CD4-positive, alpha-beta memory T cell (primary cell): ENCODE results near the gene ABI3BP. TPM values are rescaled to one million over a fixed set of nuclear protein-coding genes. Genes with fewer than 3 reads are reported as not detected.

Experiments used
- CTCF ChIA-PET: fragments of 350-600 bp; sonication (Branson Sonifier 250); formaldehyde crosslinking; loops from one replicate; lab custom pipeline; 2021; ENCODE audit warnings: inconsistent platforms; ENCODE audit not compliant: partially characterized antibody; lab: Charles Lee
- POLR2A ChIA-PET: fragments of 350-600 bp; sonication (Branson Sonifier 250); formaldehyde crosslinking; loops from one replicate; lab custom pipeline; 2021; ENCODE audit not compliant: partially characterized antibody; lab: Charles Lee
- DNase-seq, 5 donors: peaks; one replicate each; pipeline versions ENCODE4 v3.0.0 to v3.0.0-alpha.2; 2020 to 2022; ENCODE audit warnings: mixed read lengths in 1 of 5
- H3K27ac ChIP-seq: one replicate; pipeline ENCODE4 v1.7.0; 2013; ENCODE audit warnings: low read depth, low read length
- H3K27me3 ChIP-seq: 2 replicates; pipeline ENCODE4 v1.7.0; 2013; ENCODE audit warnings: mild to moderate bottlenecking, low read length, moderate library complexity; ENCODE audit not compliant: insufficient read depth
- H3K36me3 ChIP-seq: 2 replicates; pipeline ENCODE4 v1.7.0; 2013; ENCODE audit warnings: mild to moderate bottlenecking, low read length, moderate library complexity; ENCODE audit not compliant: insufficient read depth
- H3K4me1 ChIP-seq: 2 replicates; pipeline ENCODE4 v1.7.0; 2013; ENCODE audit warnings: mild to moderate bottlenecking, low read length, moderate library complexity; ENCODE audit not compliant: insufficient read depth
- H3K4me3 ChIP-seq, 2 donors: one replicate each; pipeline ENCODE4 v1.7.0; 2013; ENCODE audit warnings: low read length in 2 of 2, mild to moderate bottlenecking in 1 of 2
- H3K9me3 ChIP-seq, 2 donors: one replicate each; pipeline ENCODE4 v1.7.0; 2013; ENCODE audit warnings: low read length in 2 of 2, control low read depth in 1 of 2; ENCODE audit not compliant: control insufficient read depth in 1 of 2
- H3K27ac Mint-ChIP-seq, 7 donors: one replicate each; pipeline ENCODE4 v1.8.0; 2020 to 2021; ENCODE audit warnings: mixed read lengths in 7 of 7, mild to moderate bottlenecking in 6 of 7, inconsistent platforms in 3 of 7, moderate library complexity in 3 of 7
- H3K27me3 Mint-ChIP-seq, 2 donors: one replicate each; pipeline ENCODE4 v1.8.0; 2020 to 2021; ENCODE audit warnings: mixed read lengths in 2 of 2
- H3K36me3 Mint-ChIP-seq, 2 donors: one replicate each; pipeline ENCODE4 v1.8.0; 2020 to 2021; ENCODE audit warnings: mixed read lengths in 2 of 2, inconsistent platforms in 1 of 2, mild to moderate bottlenecking in 1 of 2
- H3K4me1 Mint-ChIP-seq, 4 donors: one replicate each; pipeline ENCODE4 v1.8.0; 2020 to 2021; ENCODE audit warnings: mixed read lengths in 4 of 4, mild to moderate bottlenecking in 1 of 4
- H3K4me3 Mint-ChIP-seq, 8 donors: one replicate each; pipeline ENCODE4 v1.8.0; 2020 to 2021; ENCODE audit warnings: mixed read lengths in 8 of 8, mild to moderate bottlenecking in 7 of 8, moderate library complexity in 6 of 8, inconsistent platforms in 3 of 8
- H3K9me3 Mint-ChIP-seq, 8 donors: one replicate each; pipeline ENCODE4 v1.8.0; 2020 to 2021; ENCODE audit warnings: mixed read lengths in 8 of 8, mild to moderate bottlenecking in 5 of 8, inconsistent platforms in 3 of 8, moderate library complexity in 1 of 8
- intact Hi-C: fragments of 100-400 bp; cut with micrococcal nuclease; formaldehyde crosslinking; loops from one replicate; pipeline ENCODE4 v1.15.1; 2023
- polyA plus RNA-seq, 2 donors: library from polyadenylated mRNA; unstranded; fragments of 300-500 nt; fragmentation: Illumina TruSeq; gene quantifications; one replicate each; pipeline ENCODE4 v1.2.3, GENCODE V29; 2021
- total RNA-seq, 2 experiments: library from RNA; stranded (reverse); gene quantifications; one replicate each; pipeline ENCODE4 v1.2.3, GENCODE V29; 2021

ABI3BP gene
- total and polyA plus RNA-seq, 4 experiments from 2014 or later: not detected

GRCh38 chr3:100982710-100983109 lies 10.5 kb downstream of the ABI3BP start:
- Histone ChIP-seq H3K4me1 (no peaks in the 10 kb centered on the region), H3K27ac (no peak overlapping the region), H3K9me3 (no peaks in the 10 kb centered on the region), H3K27me3 (no peaks in the 10 kb centered on the region), H3K4me3 (no peak overlapping the region), H3K36me3 (no peaks in the 10 kb centered on the region)
- CTCF ChIA-PET: no interaction called here
- no peak overlapping the region for H3K4me3 Mint-ChIP-seq
- H3K36me3 Mint-ChIP-seq: no peaks in the 10 kb centered on the region
- DNase-seq: no peak
- H3K4me1 Mint-ChIP-seq: no peaks in the 10 kb centered on the region
- peaks cover 2 to 4% of the 10 kb centered on the region in 2 donors for H3K27me3 Mint-ChIP-seq
- intact Hi-C loops: no loop called here
- no peaks in the 10 kb centered on the region for H3K9me3 Mint-ChIP-seq
- POLR2A ChIA-PET: no interaction called here
- no peak overlapping the region for H3K27ac Mint-ChIP-seq

GRCh38 chr3:100981164-100981911 lies 11.9 kb downstream of the ABI3BP start:
- no peaks in the 10 kb centered on the region for H3K9me3 Mint-ChIP-seq
- CTCF ChIA-PET: no interaction called here
- POLR2A ChIA-PET: no interaction called here

GRCh38 chr3:100978011-100978659 lies 15.1 kb downstream of the ABI3BP start:
- Mint-ChIP-seq H3K36me3 (no peaks in the 10 kb centered on the region), H3K9me3 (no peaks in the 10 kb centered on the region), H3K27ac (no peak overlapping the region), H3K4me1 (no peaks in the 10 kb centered on the region), H3K27me3 (peaks cover 3 to 4% of the 10 kb centered on the region in 2 donors), H3K4me3 (no peak overlapping the region)
- no peak for DNase-seq
- ChIA-PET POLR2A (no interaction called here), CTCF (no interaction called here)
- intact Hi-C loops: no loop called here
- Histone ChIP-seq H3K27me3 (no peaks in the 10 kb centered on the region), H3K4me3 (no peak overlapping the region), H3K9me3 (no peaks in the 10 kb centered on the region), H3K4me1 (no peaks in the 10 kb centered on the region), H3K27ac (no peak overlapping the region), H3K36me3 (no peaks in the 10 kb centered on the region)

More at GRCh38 chr3:100981164-100981911, 11.9 kb downstream of the ABI3BP start:
- H3K27ac ChIP-seq: no peak overlapping the region
- H3K4me3 ChIP-seq: no peak overlapping the region
- Mint-ChIP-seq H3K4me1 (no peaks in the 10 kb centered on the region), H3K36me3 (no peaks in the 10 kb centered on the region), H3K27ac (peak overlapping the region in 1 of 7 donors; percentile 87), H3K27me3 (peaks cover 3 to 4% of the 10 kb centered on the region in 2 donors), H3K4me3 (no peak overlapping the region)
- no peaks in the 10 kb centered on the region for H3K9me3 ChIP-seq
- no peak for DNase-seq
- no peaks in the 10 kb centered on the region for H3K36me3 ChIP-seq
- H3K27me3 ChIP-seq: no peaks in the 10 kb centered on the region
- intact Hi-C loops: no loop called here
- H3K4me1 ChIP-seq: no peaks in the 10 kb centered on the region

GRCh38 chr3:100976611-100977010 lies 16.6 kb downstream of the ABI3BP start:
- Mint-ChIP-seq H3K9me3 (no peaks in the 10 kb centered on the region), H3K4me3 (no peak overlapping the region), H3K36me3 (no peaks in the 10 kb centered on the region), H3K27me3 (peaks cover 4 to 7% of the 10 kb centered on the region in 2 donors), H3K27ac (no peak overlapping the region), H3K4me1 (no peaks in the 10 kb centered on the region)
- POLR2A ChIA-PET: no interaction called here
- H3K27me3 ChIP-seq: no peaks in the 10 kb centered on the region
- no peaks in the 10 kb centered on the region for H3K4me1 ChIP-seq
- intact Hi-C loops: no loop called here
- H3K27ac ChIP-seq: no peak overlapping the region
- CTCF ChIA-PET: no interaction called here
- no peaks in the 10 kb centered on the region for H3K36me3 ChIP-seq
- no peaks in the 10 kb centered on the region for H3K9me3 ChIP-seq
- DNase-seq: no peak
- no peak overlapping the region for H3K4me3 ChIP-seq

- Histone ChIP-seq H3K9me3 (no peaks in the 10 kb centered on the region), H3K36me3 (no peaks in the 10 kb centered on the region), H3K4me3 (no peak overlapping the region), H3K27me3 (no peaks in the 10 kb centered on the region), H3K27ac (no peak overlapping the region), H3K4me1 (no peaks in the 10 kb centered on the region)
- Mint-ChIP-seq H3K9me3 (no peaks in the 10 kb centered on the region), H3K36me3 (no peaks in the 10 kb centered on the region), H3K4me1 (no peaks in the 10 kb centered on the region), H3K27ac (no peak overlapping the region), H3K4me3 (no peak overlapping the region), H3K27me3 (peaks cover 4 to 6% of the 10 kb centered on the region in 2 donors)
- POLR2A ChIA-PET: no interaction called here
- intact Hi-C loops: no loop called here
- CTCF ChIA-PET: no interaction called here
- DNase-seq: no peak
Measured at GRCh38 chr3:100975714-100976113, 17.5 kb downstream of the ABI3BP start.

- ChIA-PET CTCF (no interaction called here), POLR2A (no interaction called here)
- Mint-ChIP-seq H3K36me3 (no peaks in the 10 kb centered on the region), H3K4me1 (no peaks in the 10 kb centered on the region), H3K4me3 (no peak overlapping the region), H3K9me3 (no peaks in the 10 kb centered on the region), H3K27ac (no peak overlapping the region), H3K27me3 (peaks cover 0 to 8% of the 10 kb centered on the region in 2 donors)
- Histone ChIP-seq H3K27ac (no peak overlapping the region), H3K27me3 (no peaks in the 10 kb centered on the region), H3K4me3 (no peak overlapping the region), H3K36me3 (no peaks in the 10 kb centered on the region), H3K4me1 (no peaks in the 10 kb centered on the region), H3K9me3 (no peaks in the 10 kb centered on the region)
- intact Hi-C loops: no loop called here
- DNase-seq: no peak
Measured at GRCh38 chr3:100973594-100973993, 19.6 kb downstream of the ABI3BP start.

- Mint-ChIP-seq H3K27ac (no peak overlapping the region), H3K27me3 (peaks cover 0 to 8% of the 10 kb centered on the region in 2 donors), H3K4me3 (no peak overlapping the region), H3K4me1 (no peaks in the 10 kb centered on the region), H3K9me3 (no peaks in the 10 kb centered on the region), H3K36me3 (no peaks in the 10 kb centered on the region)
- Histone ChIP-seq H3K4me3 (no peak overlapping the region), H3K4me1 (no peaks in the 10 kb centered on the region), H3K27ac (no peak overlapping the region), H3K36me3 (no peaks in the 10 kb centered on the region), H3K9me3 (no peaks in the 10 kb centered on the region), H3K27me3 (no peaks in the 10 kb centered on the region)
- intact Hi-C loops: no loop called here
- no peak for DNase-seq
- ChIA-PET CTCF (no interaction called here), POLR2A (no interaction called here)
Measured at GRCh38 chr3:100972867-100973266, 20.4 kb downstream of the ABI3BP start.
